Ammon's horn (tissue), 1 donor: ENCODE measurements around the gene SMAD2.

Experiments
- DNase-seq: peaks from one replicate; pipeline ENCODE4 v3.0.0-alpha.2; 2016; ENCODE audit warnings: low spot score

SMAD2 gene

GRCh38 chr18:47932190-47932589 lies 1.7 kb upstream of the SMAD2 start:
- DNase-seq, result no peak

- DNase-seq, result peak; percentile 33
Measured at GRCh38 chr18:47931718-47932103, 1.3 kb upstream of the SMAD2 start.

GRCh38 chr18:47930931-47931717 lies 665 bp upstream of the SMAD2 start:
- peak; percentile 98 for DNase-seq

GRCh38 chr18:47929681-47930198 lies 719 bp downstream of the SMAD2 start:
- DNase-seq, result no peak

DNA sequence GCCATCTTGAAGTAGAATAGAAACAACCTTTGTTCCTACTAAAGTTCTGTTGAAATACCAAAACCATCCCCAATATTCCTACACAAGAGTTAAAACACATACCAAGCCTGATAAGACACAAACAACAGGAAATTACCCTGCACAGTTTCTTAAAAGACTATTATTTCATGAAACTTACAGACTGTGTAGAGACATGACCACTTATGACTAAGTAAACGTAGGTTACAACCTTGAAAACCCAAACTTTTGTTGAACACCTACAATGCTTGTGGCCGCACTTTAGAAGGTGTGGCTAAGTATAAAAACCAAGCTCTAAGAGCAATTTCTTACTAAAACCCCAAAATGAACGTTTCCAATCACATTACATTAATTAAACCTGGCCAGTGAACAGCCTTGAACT lies 2.0 kb downstream of the SMAD2 start:
- DNase-seq, result no peak

- DNase-seq, result no peak
Measured at GRCh38 chr18:47926101-47926850, 4.2 kb downstream of the SMAD2 start.

DNA sequence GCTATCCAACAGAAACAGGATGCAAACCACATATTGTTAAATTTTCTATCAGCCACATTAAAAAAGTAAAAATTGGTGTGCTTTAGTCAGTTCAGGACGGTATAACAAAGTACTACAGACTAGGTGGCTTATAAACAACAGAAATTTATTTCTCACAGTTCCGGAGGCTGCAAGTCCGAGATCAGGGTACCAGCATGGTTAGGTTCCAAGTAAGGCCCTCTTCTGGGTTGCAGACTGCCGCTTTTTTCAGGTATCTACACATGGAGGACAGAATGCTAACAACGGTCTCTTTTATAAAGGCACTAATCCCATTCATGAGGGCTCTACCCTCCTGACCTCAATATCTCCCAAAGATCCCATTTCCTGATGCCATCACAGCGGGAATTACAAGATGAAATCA lies 10.5 kb downstream of the SMAD2 start:
- DNase-seq, result no peak

DNA sequence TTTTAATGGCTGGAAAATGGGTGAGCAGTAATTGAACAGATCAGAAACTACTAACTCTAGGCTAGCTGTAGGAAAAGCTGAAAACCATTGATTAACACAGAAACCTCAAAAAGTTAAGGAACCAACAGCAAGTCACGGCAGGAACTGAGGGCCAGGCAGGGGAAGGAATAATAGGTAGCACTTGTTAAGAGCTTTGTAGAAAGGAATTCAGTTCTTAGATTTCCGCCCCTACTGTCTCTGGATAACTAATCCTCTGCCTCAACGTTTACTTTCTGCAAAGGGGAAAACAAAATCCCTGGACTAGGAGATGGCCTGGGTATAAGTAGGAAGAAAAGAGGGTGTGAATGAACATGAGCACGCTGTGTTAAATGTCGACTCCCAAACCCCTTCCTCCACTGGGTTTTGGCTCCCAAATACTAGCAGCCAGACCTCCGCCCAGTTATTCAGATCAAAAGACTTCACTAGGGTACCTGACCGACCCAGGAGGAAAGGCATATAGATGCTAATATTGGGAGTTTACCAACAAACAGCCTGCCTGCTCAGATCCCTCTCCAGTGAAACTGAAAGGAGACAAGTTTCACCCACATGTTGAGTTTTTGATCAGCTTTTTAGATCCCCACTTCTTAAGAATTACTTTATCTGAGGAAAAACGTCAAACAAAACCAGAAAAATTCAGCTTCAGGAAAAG lies 12.4 kb downstream of the SMAD2 start:
- no peak for DNase-seq

- no peak for DNase-seq
Measured at GRCh38 chr18:47915930-47916329, 14.5 kb downstream of the SMAD2 start.

GRCh38 chr18:47915229-47915628 lies 15.2 kb downstream of the SMAD2 start:
- no peak for DNase-seq

- DNase-seq, result no peak
Measured at GRCh38 chr18:47912794-47913585, 17.5 kb downstream of the SMAD2 start.

DNA sequence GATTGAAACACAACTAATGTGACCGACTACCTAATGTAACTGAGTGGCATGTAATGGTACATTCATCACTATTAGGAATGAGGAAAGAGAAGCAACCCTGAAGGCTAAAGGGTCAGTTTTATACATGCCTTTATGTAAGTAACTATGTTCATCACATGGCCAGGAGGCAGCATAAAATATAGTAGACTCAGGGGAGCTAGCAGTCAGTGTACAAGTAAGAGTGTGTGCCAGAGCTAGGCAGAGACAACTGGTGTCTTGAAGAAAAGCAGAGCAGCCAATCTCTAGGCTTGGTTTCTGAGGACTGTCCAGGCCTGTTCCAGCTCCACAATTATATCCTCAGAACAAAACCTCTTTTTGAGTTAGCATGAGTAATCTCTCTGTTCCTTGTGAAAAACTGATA lies 18.1 kb downstream of the SMAD2 start:
- DNase-seq, result peak; percentile 61

DNA sequence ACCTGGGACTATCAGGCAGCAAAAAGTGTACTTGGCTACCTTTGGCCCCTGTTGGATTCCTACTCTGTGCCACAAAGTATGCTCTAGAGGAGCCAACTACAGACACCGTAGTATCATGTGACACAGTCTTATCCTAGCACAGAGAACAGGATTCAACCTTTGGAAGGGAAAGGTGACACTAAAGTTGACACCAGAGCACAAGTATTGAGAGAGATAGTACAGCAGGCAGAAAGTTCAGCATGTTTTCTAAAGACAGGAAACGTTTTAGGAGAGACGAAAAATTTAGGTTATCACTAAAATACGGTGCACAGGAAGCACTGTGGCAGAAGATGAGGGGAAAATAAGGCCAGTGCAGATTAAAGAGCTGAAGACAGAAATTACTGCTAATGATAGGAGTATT lies 18.6 kb downstream of the SMAD2 start:
- no peak for DNase-seq

GRCh38 chr18:47909484-47909883 lies 21.0 kb downstream of the SMAD2 start:
- no peak for DNase-seq

DNA sequence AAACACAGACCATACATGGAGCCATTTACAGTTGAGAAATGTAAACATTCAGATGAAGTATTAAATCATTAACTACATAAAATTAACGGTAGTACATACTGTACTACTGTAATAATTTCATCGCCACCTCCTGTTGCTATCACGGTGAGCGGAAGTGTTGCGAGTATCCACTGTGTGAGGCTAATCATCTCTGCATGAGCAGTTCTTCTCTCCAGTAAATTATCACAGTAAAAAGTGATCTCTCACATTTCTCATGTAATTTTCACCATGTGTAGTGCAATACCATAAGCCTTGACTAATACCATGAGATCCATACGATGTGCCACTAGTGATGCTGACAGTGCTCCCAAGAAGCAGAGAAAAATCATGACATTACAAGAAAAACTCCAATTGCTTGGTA lies 21.9 kb downstream of the SMAD2 start:
- no peak for DNase-seq

DNA sequence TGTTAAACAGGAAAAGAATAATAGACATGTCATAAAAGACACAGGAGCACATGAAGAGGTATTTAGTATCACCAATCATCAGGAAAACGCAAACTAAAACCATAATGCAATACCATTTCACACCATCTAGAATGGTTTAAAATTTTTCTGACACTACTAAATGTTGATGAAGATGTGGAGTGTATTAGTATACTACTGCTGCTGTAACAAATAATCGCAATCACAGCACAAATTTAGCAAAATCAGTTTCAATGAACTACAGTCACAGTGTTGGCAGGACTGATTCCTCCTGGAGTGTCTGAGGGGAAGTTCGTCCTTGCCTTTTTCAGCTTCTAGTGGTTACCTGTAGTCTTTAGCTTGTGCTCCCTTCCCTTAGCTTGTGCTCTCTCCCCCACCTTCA lies 24.1 kb downstream of the SMAD2 start:
- no peak for DNase-seq

- no peak for DNase-seq
Measured at GRCh38 chr18:47903809-47904208, 26.6 kb downstream of the SMAD2 start.

- no peak for DNase-seq
Measured at GRCh38 chr18:47901624-47902362, 28.7 kb downstream of the SMAD2 start.

GRCh38 chr18:47899107-47899840 lies 31.2 kb downstream of the SMAD2 start:
- no peak for DNase-seq

GRCh38 chr18:47898696-47899095 lies 31.8 kb downstream of the SMAD2 start:
- DNase-seq, result no peak
